ENCODE data around the gene PCDHGA12.
"Not testable (repeated sequence)": the region's sequence is repeated elsewhere in the genome, so short reads cannot be mapped to it uniquely, and the experiment has no call there.

The PCDHGA12 gene

GRCh38 chr5:141427783-141428426 is 2.4 kb upstream of the PCDHGA12 start:
- CTCF ChIA-PET = interaction anchor here (0.5 to 0.8 kb wide), 3 partner anchors 10 to 80 kb away, joined by 3 to 5 read pairs (median 4); partner anchors contain the start of gene PCDHGB7
- POLR2A ChIA-PET (ENCODE audit: low non-redundant PET) = no interaction called here
- no peak overlapping the region for H3K27ac ChIP-seq
- TF ChIP-seq, protein P1, sequence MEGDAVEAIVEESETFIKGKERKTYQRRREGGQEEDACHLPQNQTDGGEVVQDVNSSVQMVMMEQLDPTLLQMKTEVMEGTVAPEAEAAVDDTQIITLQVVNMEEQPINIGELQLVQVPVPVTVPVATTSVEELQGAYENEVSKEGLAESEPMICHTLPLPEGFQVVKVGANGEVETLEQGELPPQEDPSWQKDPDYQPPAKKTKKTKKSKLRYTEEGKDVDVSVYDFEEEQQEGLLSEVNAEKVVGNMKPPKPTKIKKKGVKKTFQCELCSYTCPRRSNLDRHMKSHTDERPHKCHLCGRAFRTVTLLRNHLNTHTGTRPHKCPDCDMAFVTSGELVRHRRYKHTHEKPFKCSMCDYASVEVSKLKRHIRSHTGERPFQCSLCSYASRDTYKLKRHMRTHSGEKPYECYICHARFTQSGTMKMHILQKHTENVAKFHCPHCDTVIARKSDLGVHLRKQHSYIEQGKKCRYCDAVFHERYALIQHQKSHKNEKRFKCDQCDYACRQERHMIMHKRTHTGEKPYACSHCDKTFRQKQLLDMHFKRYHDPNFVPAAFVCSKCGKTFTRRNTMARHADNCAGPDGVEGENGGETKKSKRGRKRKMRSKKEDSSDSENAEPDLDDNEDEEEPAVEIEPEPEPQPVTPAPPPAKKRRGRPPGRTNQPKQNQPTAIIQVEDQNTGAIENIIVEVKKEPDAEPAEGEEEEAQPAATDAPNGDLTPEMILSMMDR (conservative IDR thresholded peaks at IDR 0.05; ENCODE audit: low read depth) = no peak
- DNase-seq (ENCODE audit: low spot score) = no peak

- ChIA-PET CTCF (interaction anchor here (0.5 to 1.5 kb wide), 3 partner anchors 42 to 133 kb away, joined by 4 to 7 read pairs (median 4); no protein-coding TSS in a partner anchor), POLR2A (ENCODE audit: low non-redundant PET) (no interaction called here)
- TF ChIP-seq, protein P1 (conservative IDR thresholded peaks at IDR 0.05; ENCODE audit: low read depth) = no peak
- H3K27ac ChIP-seq = no peak overlapping the region
- DNase-seq (ENCODE audit: low spot score) = no peak
These were observed 979 bp downstream of the PCDHGA12 start for GRCh38 chr5:141431286-141431685.

GRCh38 chr5:141432308-141432707 is 2.0 kb downstream of the PCDHGA12 start:
- DNase-seq (ENCODE audit: low spot score); POLR2A ChIA-PET (ENCODE audit: low non-redundant PET); H3K27ac ChIP-seq: not testable (repeated sequence)
- CTCF ChIA-PET = interaction anchor here (0.6 kb wide), 1 partner anchor 125 kb away, joined by 3 read pairs; no protein-coding TSS in a partner anchor

GRCh38 chr5:141432726-141433125 is 2.4 kb downstream of the PCDHGA12 start:
- H3K27ac ChIP-seq; POLR2A ChIA-PET (ENCODE audit: low non-redundant PET); DNase-seq (ENCODE audit: low spot score): not testable (repeated sequence)
- CTCF ChIA-PET = interaction anchor here (0.6 kb wide), 2 partner anchors 11 to 125 kb away, joined by 3 read pairs; no protein-coding TSS in a partner anchor

DNA sequence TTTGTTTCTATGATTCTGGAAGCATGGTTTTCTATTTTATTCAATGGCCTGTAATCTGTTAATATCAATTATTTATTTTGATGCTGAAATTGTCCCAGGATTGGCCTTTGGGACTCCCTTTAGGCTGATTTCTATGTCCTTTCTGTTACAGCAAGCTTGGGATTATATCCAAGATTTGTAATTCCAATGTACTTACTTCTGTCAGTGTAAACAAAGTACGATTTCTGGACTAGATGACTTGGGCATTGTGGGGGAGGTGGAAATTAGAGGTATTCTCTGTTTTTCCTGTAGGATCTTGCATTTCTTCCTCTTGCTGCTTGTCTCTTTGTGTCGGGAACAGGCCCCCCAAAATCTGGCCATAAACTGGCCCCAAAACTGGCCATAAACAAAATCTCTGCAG is 3.7 kb downstream of the PCDHGA12 start:
- H3K27ac ChIP-seq = no peak overlapping the region
- ChIA-PET POLR2A (ENCODE audit: low non-redundant PET) (no interaction called here), CTCF (no interaction called here)
- TF ChIP-seq, protein P1 (conservative IDR thresholded peaks at IDR 0.05; ENCODE audit: low read depth) = no peak
- DNase-seq (ENCODE audit: low spot score) = no peak

DNA sequence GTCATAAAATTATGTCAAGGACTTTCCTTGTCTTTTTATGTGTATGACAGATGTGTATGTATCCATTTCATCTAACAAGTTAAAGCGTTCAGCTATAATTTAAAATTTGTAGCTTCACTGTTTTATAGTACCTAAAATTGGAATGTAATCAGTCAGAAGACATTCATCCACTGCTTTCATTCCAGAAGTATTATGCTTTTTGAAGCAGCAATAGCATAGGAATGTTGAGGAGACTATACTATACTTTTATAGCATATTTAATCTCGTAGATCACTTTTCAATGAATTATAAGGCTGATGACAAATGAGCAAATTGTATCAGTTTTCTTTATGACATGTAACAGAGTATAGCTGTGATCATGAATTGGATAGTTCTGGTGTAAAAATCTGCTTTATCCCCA is 6.9 kb downstream of the PCDHGA12 start:
- TF ChIP-seq, protein P1 (conservative IDR thresholded peaks at IDR 0.05; ENCODE audit: low read depth) = no peak
- POLR2A ChIA-PET (ENCODE audit: low non-redundant PET) = no interaction called here
- CTCF ChIA-PET = no interaction called here
- DNase-seq (ENCODE audit: low spot score) = no peak
- no peak overlapping the region for H3K27ac ChIP-seq

- CTCF ChIA-PET = interaction anchor here (0.6 kb wide), 1 partner anchor 341 kb away, joined by 3 read pairs; no protein-coding TSS in a partner anchor
These were observed 9.3 kb downstream of the PCDHGA12 start for GRCh38 chr5:141439411-141440141.

More at GRCh38 chr5:141439411-141440141, 9.3 kb downstream of the PCDHGA12 start:
- TF ChIP-seq, protein P1 (conservative IDR thresholded peaks at IDR 0.05; ENCODE audit: low read depth) = no peak
- no peak for DNase-seq (ENCODE audit: low spot score)
- no peak overlapping the region for H3K27ac ChIP-seq
- POLR2A ChIA-PET (ENCODE audit: low non-redundant PET) = no interaction called here
